B cell (primary cell): ENCODE results near the gene PDE11A.

Source experiments
- CTCF ChIP-seq: fragments of 200-600 bp; IDR thresholded peaks from one replicate; pipeline ENCODE4 v1.8.0; 2022; ENCODE audit warnings: antibody characterized with exemption, mild to moderate bottlenecking
- EZH2 ChIP-seq: IDR thresholded peaks from 2 replicates; pipeline ENCODE4 v1.6.1; 2012; ENCODE audit warnings: borderline replicate concordance, low read depth, mild to moderate bottlenecking, moderate library complexity, low read length; ENCODE audit not compliant: insufficient read depth, poor library complexity, severe bottlenecking

- TF ChIP-seq CTCF: no peak
- TF ChIP-seq EZH2: no peak
These were observed 483.9 kb downstream of the PDE11A start for GRCh38 chr2:177588671-177589070.
